Colonic mucosa (tissue), 4 donors: ENCODE results near the gene BTG4. TPM values are rescaled to one million over a fixed set of nuclear protein-coding genes. Genes with fewer than 3 reads are reported as not detected.

Source experiments
- DNase-seq: peaks from one replicate; pipeline ENCODE4 v3.0.0-alpha.2; 2020
- H3K27ac ChIP-seq: fragments of 200-600 bp; one replicate; pipeline ENCODE4 v1.8.0; 2021
- H3K27me3 ChIP-seq: fragments of 200-600 bp; one replicate; pipeline ENCODE4 v1.8.0; 2021
- H3K36me3 ChIP-seq: fragments of 200-600 bp; one replicate; pipeline ENCODE4 v1.8.0; 2021
- H3K4me1 ChIP-seq: fragments of 200-600 bp; one replicate; pipeline ENCODE4 v1.8.0; 2021; ENCODE audit warnings: mild to moderate bottlenecking
- H3K4me3 ChIP-seq: fragments of 200-600 bp; one replicate; pipeline ENCODE4 v1.8.0; 2021
- H3K9ac ChIP-seq, 2 donors: one replicate each; pipeline ENCODE4 v1.7.0; 2013; ENCODE audit warnings: control low read depth in 2 of 2, low read depth in 2 of 2, low read length in 2 of 2
- H3K9me3 ChIP-seq: fragments of 200-600 bp; one replicate; pipeline ENCODE4 v1.8.0; 2021
- intact Hi-C: fragments of 100-400 bp; cut with DNase I; formaldehyde crosslinking; loops from one replicate; pipeline ENCODE4 v1.14.1; 2022
- total RNA-seq, 2 donors: library from RNA; stranded (reverse); fragmentation: NEBNext Ultra II Directional in 1 of 2; extraction: Animal tissue kit (Norgen Biotek cat#: 25700) in 1 of 2; gene quantifications; one replicate each; pipeline ENCODE4 v1.2.1, GENCODE V29; 2021
- TF ChIP-seq, protein P1 (sequence below): fragments of 200-600 bp; IDR thresholded peaks from one replicate; pipeline ENCODE4 v1.8.0; 2022; ENCODE audit warnings: antibody characterized with exemption, mild to moderate bottlenecking
- donor health status: healthy.
- donor health status: DM: no; HTN: no; CAD: no.
- donor health status: DM: no; HTN: no; CAD: no.

Gene BTG4
- total RNA-seq, 2 donors from 2014 or later, result not detected

DNA sequence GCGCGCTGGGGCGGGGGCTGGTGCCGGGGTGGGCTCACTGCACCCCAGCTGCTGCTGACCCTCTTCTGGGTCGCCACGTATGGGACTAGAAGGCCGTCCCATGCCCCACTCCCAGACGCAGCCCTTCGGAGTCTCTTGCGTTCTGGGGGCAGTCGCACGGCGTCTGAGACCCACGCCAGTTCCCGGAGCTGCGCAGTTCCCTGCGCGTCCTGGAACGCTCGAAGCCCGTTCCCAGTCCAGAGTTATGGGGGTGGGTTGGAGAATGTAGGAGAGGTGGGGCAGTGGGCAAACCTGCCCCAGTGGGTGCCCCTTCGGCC, 28.7 kb upstream of the BTG4 start:
- H3K4me3 ChIP-seq, result peak overlapping the region; percentile 43
- peak overlapping the region; percentile 41 for H3K27ac ChIP-seq
- peaks cover 23% of the 10 kb centered on the region for H3K27me3 ChIP-seq
- no peak for DNase-seq
- intact Hi-C loops, result no loop called here
- TF ChIP-seq, protein P1, sequence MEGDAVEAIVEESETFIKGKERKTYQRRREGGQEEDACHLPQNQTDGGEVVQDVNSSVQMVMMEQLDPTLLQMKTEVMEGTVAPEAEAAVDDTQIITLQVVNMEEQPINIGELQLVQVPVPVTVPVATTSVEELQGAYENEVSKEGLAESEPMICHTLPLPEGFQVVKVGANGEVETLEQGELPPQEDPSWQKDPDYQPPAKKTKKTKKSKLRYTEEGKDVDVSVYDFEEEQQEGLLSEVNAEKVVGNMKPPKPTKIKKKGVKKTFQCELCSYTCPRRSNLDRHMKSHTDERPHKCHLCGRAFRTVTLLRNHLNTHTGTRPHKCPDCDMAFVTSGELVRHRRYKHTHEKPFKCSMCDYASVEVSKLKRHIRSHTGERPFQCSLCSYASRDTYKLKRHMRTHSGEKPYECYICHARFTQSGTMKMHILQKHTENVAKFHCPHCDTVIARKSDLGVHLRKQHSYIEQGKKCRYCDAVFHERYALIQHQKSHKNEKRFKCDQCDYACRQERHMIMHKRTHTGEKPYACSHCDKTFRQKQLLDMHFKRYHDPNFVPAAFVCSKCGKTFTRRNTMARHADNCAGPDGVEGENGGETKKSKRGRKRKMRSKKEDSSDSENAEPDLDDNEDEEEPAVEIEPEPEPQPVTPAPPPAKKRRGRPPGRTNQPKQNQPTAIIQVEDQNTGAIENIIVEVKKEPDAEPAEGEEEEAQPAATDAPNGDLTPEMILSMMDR, result no peak
- no peaks in the 10 kb centered on the region for H3K9me3 ChIP-seq
- H3K9ac ChIP-seq, result peak overlapping the region; percentile 23 to 47
- no peaks in the 10 kb centered on the region for H3K36me3 ChIP-seq
- H3K4me1 ChIP-seq, result peaks cover 3% of the 10 kb centered on the region

DNA sequence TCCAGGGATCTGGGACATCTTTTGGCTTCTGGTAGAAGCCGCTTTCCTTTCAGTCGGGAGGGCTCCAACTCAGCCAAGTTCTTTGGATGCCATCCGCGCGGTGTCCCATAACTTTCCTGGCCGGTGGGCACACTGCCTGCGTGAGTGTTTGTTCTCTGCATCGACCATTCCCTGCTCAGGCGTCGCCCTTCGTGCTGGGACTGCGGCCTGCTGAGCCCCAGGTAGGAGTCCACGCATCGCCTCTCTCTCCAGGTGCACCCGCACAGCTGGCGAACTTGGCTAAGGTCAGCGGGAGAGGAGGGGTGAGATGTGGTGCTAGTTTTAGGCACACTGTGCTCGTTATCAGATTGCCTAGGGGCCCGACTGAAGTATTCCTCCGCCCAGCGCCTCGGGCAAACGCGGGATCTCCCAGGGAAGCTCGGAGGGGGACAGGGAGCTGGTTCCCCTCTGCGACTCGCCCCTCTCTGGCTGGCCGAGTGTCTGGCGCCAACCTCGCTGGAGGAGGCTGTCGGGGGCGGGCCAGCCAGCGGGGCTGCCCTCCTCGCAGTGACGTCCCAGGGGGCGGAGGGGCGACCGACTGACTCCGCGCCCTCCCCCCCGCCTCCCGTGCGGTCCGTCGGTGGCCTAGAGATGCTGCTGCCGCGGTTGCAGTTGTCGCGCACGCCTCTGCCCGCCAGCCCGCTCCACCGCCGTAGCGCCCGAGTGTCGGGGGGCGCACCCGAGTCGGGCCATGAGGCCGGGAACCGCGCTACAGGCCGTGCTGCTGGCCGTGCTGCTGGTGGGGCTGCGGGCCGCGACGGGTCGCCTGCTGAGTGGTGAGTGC, 28.1 kb upstream of the BTG4 start, which contains the start of gene LAYN:
LAYN (plus strand) TSS at position 607 of the 823 bp plus-strand sequence; CDS start at position 731, 124 bp downstream.
- intact Hi-C loops, result no loop called here
- peaks cover 23% of the 10 kb centered on the region for H3K27me3 ChIP-seq
- DNase-seq, result peak; percentile 22
- H3K4me1 ChIP-seq, result peaks cover 3% of the 10 kb centered on the region
- H3K36me3 ChIP-seq, result no peaks in the 10 kb centered on the region
- TF ChIP-seq, protein P1, result no peak
- no peaks in the 10 kb centered on the region for H3K9me3 ChIP-seq
- peak within 1 kb of the TSS; percentile 41 for H3K27ac ChIP-seq
- H3K4me3 ChIP-seq, result peak within 1 kb of the TSS; percentile 43
- H3K9ac ChIP-seq, result peak within 1 kb of the TSS; percentile 23 to 47

DNA sequence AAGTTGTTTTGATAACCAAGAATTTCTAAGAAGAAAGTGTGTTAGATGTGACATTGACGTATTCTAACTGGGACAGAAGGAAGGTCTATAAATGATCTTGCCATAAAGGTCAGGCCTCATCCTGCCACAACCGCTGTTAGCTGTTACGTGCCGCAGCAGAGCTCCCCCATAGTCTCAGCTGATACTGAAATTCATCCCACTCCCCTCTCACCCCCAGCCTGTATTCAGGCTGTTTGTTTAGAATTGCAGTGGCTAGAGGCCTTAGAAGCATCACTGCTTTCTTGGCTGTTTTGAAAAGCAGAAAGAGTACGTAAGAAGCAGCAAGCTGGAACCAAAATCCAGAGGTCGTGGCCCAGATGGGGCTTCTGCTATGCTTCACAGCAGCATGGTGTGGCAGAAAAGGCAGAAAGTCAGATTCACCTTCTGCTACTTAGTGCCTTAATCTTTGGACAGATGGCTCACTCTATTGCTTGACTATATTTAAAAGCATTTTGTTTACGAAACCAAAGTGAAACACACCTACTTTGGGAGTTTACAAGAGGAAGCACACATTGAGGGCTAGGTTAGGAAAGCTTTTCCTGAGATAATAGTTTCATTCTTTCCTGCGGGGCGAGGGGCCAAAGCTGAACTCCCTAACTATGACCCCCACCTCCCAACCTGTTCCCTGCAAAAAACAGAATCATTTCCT, 27.4 kb upstream of the BTG4 start:
- TF ChIP-seq, protein P1, result no peak
- Histone ChIP-seq H3K4me3 (peak overlapping the region; percentile 43), H3K27me3 (peaks cover 23% of the 10 kb centered on the region), H3K27ac (no peak overlapping the region), H3K9me3 (no peaks in the 10 kb centered on the region), H3K36me3 (no peaks in the 10 kb centered on the region), H3K9ac (no peak overlapping the region), H3K4me1 (peaks cover 3% of the 10 kb centered on the region)
- no peak for DNase-seq
- intact Hi-C loops, result no loop called here

DNA sequence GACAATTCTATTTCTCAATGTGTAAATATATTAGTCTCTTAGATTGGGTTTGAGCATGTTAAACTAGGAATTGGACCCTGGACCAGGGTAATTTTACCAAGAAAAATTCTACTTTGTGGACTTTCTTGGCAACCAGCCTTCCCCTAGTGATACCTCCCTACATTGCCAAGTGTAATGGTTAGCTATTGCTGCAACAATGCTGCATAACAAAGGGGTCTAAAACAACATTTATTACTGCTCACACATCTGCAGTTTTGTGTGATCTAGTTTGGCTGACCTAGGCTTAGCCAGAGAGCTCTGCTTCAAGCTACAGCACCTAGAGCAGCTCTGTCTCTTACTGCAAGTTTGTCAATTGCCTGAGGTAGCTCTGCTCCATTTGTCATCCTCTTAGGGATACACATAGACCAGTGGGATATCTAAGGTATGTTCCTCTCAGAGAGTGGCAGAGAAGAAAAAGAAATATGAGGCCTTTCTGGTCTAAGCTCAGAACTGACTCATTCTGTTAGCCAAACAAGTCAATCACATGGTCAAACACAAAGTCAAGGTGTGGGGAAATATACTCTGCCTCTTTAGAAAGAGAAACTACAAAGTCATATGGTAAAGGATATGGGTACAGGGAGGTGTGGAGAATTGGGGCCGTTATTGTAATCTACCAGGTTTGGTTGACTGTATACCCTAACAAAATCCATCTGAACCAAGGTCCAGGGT, 26.4 kb upstream of the BTG4 start:
- intact Hi-C loops, result no loop called here
- no peaks in the 10 kb centered on the region for H3K36me3 ChIP-seq
- no peak overlapping the region for H3K27ac ChIP-seq
- no peak overlapping the region for H3K9ac ChIP-seq
- H3K4me1 ChIP-seq, result peaks cover 3% of the 10 kb centered on the region
- peaks cover 23% of the 10 kb centered on the region for H3K27me3 ChIP-seq
- no peaks in the 10 kb centered on the region for H3K9me3 ChIP-seq
- no peak overlapping the region for H3K4me3 ChIP-seq
- TF ChIP-seq, protein P1, result no peak
- no peak for DNase-seq

DNA sequence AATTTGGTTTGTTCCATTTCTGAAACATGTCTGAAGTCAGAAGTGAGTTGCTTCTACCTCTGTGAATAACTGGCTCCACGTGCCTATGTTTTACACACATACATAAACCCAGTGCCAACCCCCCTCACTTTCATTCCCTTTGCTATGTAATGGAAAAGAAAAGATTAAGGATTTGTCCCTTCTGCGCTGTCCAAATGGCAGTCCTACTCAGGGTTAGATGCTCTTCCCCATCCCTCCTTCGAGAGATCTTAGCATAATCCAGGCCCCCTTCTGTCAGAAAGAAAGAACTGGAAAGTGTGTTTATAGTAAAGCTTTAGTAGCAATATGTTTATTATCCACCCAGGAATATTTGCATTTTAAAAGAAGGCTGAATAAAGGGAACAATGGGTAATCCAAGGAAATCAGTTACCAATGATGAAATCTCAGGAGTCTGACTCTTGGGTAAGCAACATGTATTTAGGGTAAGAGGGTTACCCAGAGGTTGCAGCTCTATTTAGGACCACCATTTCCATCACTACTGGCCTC, 25.2 kb upstream of the BTG4 start:
- TF ChIP-seq, protein P1, result no peak
- Histone ChIP-seq H3K4me3 (no peak overlapping the region), H3K27ac (no peak overlapping the region), H3K9me3 (no peaks in the 10 kb centered on the region), H3K27me3 (peaks cover 20% of the 10 kb centered on the region), H3K9ac (no peak overlapping the region), H3K4me1 (peaks cover 3% of the 10 kb centered on the region), H3K36me3 (no peaks in the 10 kb centered on the region)
- no peak for DNase-seq
- intact Hi-C loops, result no loop called here
